ENCODE measurements around the gene ZDHHC22. TPM values are rescaled to one million over a fixed set of nuclear protein-coding genes. Genes with fewer than 3 reads are reported as not detected.

The ZDHHC22 gene
- total RNA-seq, 2 experiments from 2014 or later = not detected

GRCh38 chr14:77094672-77095284 is 46.8 kb downstream of the ZDHHC22 start:
- CTCF ChIA-PET = interaction anchor here (0.6 to 4.5 kb wide), 7 partner anchors 12 to 225 kb away, joined by 3 to 18 read pairs (median 5); no protein-coding TSS in a partner anchor

GRCh38 chr14:77092676-77093075 is 48.9 kb downstream of the ZDHHC22 start:
- ChIA-PET POLR2A (no interaction called here), CTCF (interaction anchor here (0.9 to 4.5 kb wide), 2 partner anchors 217 to 221 kb away, joined by 4 to 18 read pairs; no protein-coding TSS in a partner anchor)

More at GRCh38 chr14:77094672-77095284, 46.8 kb downstream of the ZDHHC22 start:
- POLR2A ChIA-PET = no interaction called here

- ChIA-PET CTCF (no interaction called here), POLR2A (no interaction called here)
Observed at GRCh38 chr14:77091518-77091917, 50.1 kb downstream of the ZDHHC22 start.

- ChIA-PET CTCF (interaction anchor here (1.2 kb wide), 1 partner anchor 217 kb away, joined by 3 read pairs; no protein-coding TSS in a partner anchor), POLR2A (no interaction called here)
Observed at GRCh38 chr14:77088645-77089044, 52.9 kb downstream of the ZDHHC22 start.

- POLR2A ChIA-PET = no interaction called here
Observed at GRCh38 chr14:77088219-77088618, 53.4 kb downstream of the ZDHHC22 start.

GRCh38 chr14:77087631-77088030 is 54.0 kb downstream of the ZDHHC22 start:
- POLR2A ChIA-PET = no interaction called here
- CTCF ChIA-PET = no interaction called here

More at GRCh38 chr14:77088219-77088618, 53.4 kb downstream of the ZDHHC22 start:
- CTCF ChIA-PET = no interaction called here

GRCh38 chr14:77086951-77087350 is 54.6 kb downstream of the ZDHHC22 start:
- ChIA-PET CTCF (interaction anchor here (2.1 kb wide), 1 partner anchor 16 kb away, joined by 12 read pairs; no protein-coding TSS in a partner anchor), POLR2A (interaction anchor here (0.6 kb wide), 1 partner anchor 307 kb away, joined by 4 read pairs; no protein-coding TSS in a partner anchor)

GRCh38 chr14:77086017-77086727 is 55.4 kb downstream of the ZDHHC22 start:
- POLR2A ChIA-PET = no interaction called here
- CTCF ChIA-PET = interaction anchor here (1.7 to 2.1 kb wide), 2 partner anchors 16 to 173 kb away, joined by 7 to 12 read pairs; no protein-coding TSS in a partner anchor

GRCh38 chr14:77085538-77085937 is 56.1 kb downstream of the ZDHHC22 start:
- ChIA-PET CTCF (interaction anchor here (1.4 to 2.1 kb wide), 3 partner anchors 15 to 209 kb away, joined by 4 to 12 read pairs (median 7); no protein-coding TSS in a partner anchor), POLR2A (no interaction called here)

GRCh38 chr14:77084985-77085384 is 56.6 kb downstream of the ZDHHC22 start:
- POLR2A ChIA-PET = no interaction called here
- CTCF ChIA-PET = interaction anchor here (1.4 to 2.1 kb wide), 4 partner anchors 14 to 209 kb away, joined by 4 to 12 read pairs (median 6); no protein-coding TSS in a partner anchor

- POLR2A ChIA-PET = no interaction called here
- CTCF ChIA-PET = interaction anchor here (1.2 to 2.1 kb wide), 3 partner anchors 12 to 170 kb away, joined by 5 to 6 read pairs (median 5); no protein-coding TSS in a partner anchor
Observed at GRCh38 chr14:77083082-77083481, 58.5 kb downstream of the ZDHHC22 start.

GRCh38 chr14:77082356-77082755 is 59.2 kb downstream of the ZDHHC22 start:
- CTCF ChIA-PET = interaction anchor here (1.2 kb wide), 1 partner anchor 13 kb away, joined by 5 read pairs; no protein-coding TSS in a partner anchor
- POLR2A ChIA-PET = no interaction called here

Other genes starting within 250 kb of the ZDHHC22 start
- 10 to 100 TPM; 27.0 to 27.2 TPM for gene IRF2BPL, start 113.1 kb downstream of the ZDHHC22 start, total RNA-seq
- gene CIPC, start 43.5 kb downstream of the ZDHHC22 start, total RNA-seq = 10 to 100 TPM; 11.2 to 12.0 TPM
- 1 to 10 TPM in 1 of 2 experiments, under 1 TPM in 1; 0.51 to 1.3 TPM for gene TMEM63C, start 40.0 kb upstream of the ZDHHC22 start, total RNA-seq
- gene NGB, start 129.4 kb upstream of the ZDHHC22 start, total RNA-seq = not detected
- 10 to 100 TPM; 23.7 to 26.5 TPM for gene POMT2, start 179.1 kb upstream of the ZDHHC22 start, total RNA-seq
- gene GSTZ1, start 179.2 kb upstream of the ZDHHC22 start, total RNA-seq = 10 to 100 TPM; 17.1 to 18.4 TPM
- gene TMED8, start 235.3 kb upstream of the ZDHHC22 start, total RNA-seq = 10 to 100 TPM; 25.9 to 26.2 TPM
- 1 to 10 TPM in 1 of 2 experiments, under 1 TPM in 1; 0.61 to 1.2 TPM for gene SAMD15, start 235.6 kb upstream of the ZDHHC22 start, total RNA-seq